Bronchial epithelial cell (primary cell): ENCODE results near the gene SLC19A2. TPM values are rescaled to one million over a fixed set of nuclear protein-coding genes. Genes with fewer than 3 reads are reported as not detected.

Experiments used
- DNase-seq: peaks from one replicate; pipeline ENCODE4 v3.0.0-alpha.2; 2010; ENCODE audit warnings: low read depth
- FAIRE-seq: peaks from 2 replicates; lab custom pipeline; 2011; peaks lifted over from hg19 to GRCh38; lab: Jason Lieb, UNC
- H3K27me3 ChIP-seq: 2 replicates; pipeline ENCODE4 v1.5.1; 2011; ENCODE audit warnings: low read length; ENCODE audit not compliant: control insufficient read depth, insufficient read depth
- H3K36me3 ChIP-seq: 2 replicates; pipeline ENCODE4 v1.5.1; 2011; ENCODE audit warnings: low read length; ENCODE audit not compliant: control insufficient read depth, insufficient read depth
- H3K4me3 ChIP-seq: 2 replicates; pipeline ENCODE4 v1.5.1; 2011; ENCODE audit warnings: mild to moderate bottlenecking, low read depth, low read length, control low read depth
- CTCF ChIP-seq: IDR thresholded peaks from 2 replicates; pipeline ENCODE4 v1.5.1; 2011; ENCODE audit warnings: mild to moderate bottlenecking, moderate library complexity, low read length, control low read depth, inconsistent platforms; ENCODE audit not compliant: insufficient read depth, severe bottlenecking
- total RNA-seq: library from RNA; depleted of rRNA; stranded (reverse); fragments of >200 nt; gene quantifications from 2 replicates; pipeline ENCODE4 v1.2.1, GENCODE V29; 2014

SLC19A2 gene
- total RNA-seq, 1 donor from 2014 or later = 16.8 TPM

- Histone ChIP-seq H3K4me3 (peak overlapping the region; percentile 82), H3K36me3 (no peaks in the 10 kb centered on the region), H3K27me3 (no peaks in the 10 kb centered on the region)
- no peak for FAIRE-seq
- no peak for DNase-seq
- no peak for TF ChIP-seq CTCF
These were observed 722 bp upstream of the SLC19A2 start for GRCh38 chr1:169486281-169487051.

- no peak for TF ChIP-seq CTCF
- H3K4me3 ChIP-seq = peak overlapping the region; percentile 82
- DNase-seq (peak; percentile 54), FAIRE-seq (no peak)
- no peaks in the 10 kb centered on the region for H3K27me3 ChIP-seq
- peaks cover 1% of the 10 kb centered on the region for H3K36me3 ChIP-seq
These were observed 887 bp downstream of the SLC19A2 start for GRCh38 chr1:169484683-169485430.

DNA sequence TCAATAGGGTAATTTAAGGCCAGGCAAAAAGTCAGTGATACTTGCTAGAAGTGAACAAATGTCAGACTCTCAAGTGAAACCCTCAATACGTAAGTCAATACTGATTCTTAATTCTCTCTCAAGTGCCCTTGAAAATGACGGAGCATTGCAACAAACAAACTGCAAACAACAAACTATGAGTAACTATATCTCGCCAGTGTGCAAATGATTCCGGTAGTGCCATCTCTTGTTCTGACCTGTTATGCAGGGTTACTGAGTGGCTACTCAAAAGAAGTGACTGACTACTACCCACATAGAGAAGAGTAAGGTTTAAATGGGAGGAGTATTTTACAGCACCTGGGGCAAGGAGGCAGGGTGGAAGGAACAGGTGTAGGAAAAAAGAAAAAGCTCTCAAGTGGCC lies 1.6 kb downstream of the SLC19A2 start:
- no peak for FAIRE-seq
- peak; percentile 92 for DNase-seq
- no peaks in the 10 kb centered on the region for H3K27me3 ChIP-seq
- H3K36me3 ChIP-seq = peaks cover 1% of the 10 kb centered on the region
- TF ChIP-seq CTCF = no peak
- peak overlapping the region; percentile 82 for H3K4me3 ChIP-seq

DNA sequence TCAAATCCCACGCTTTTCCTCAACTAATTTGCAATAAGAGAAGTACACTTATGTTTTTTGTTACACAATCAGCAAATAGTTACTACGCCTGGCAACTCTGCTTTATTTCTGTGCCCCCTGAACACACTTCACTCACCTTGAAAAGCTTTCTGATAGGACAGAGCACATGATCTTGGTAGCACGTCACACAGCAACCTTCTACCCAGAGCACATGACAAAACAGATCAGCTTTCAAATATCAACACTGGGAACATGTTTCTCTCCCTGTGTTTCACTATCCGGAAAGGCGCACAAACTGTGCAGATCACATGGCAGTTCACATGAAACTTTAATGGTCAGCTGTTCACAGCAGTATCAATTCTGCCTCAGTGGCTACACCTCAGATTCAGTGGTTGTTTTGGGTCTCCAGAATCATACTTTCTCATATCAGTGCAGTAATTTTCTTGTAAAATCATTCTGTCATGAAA lies 2.2 kb downstream of the SLC19A2 start:
- FAIRE-seq (no peak), DNase-seq (peak; percentile 70)
- no peak for TF ChIP-seq CTCF
- Histone ChIP-seq H3K36me3 (peaks cover 1% of the 10 kb centered on the region), H3K4me3 (peak overlapping the region; percentile 82), H3K27me3 (no peaks in the 10 kb centered on the region)

GRCh38 chr1:169479363-169480066 lies 6.2 kb downstream of the SLC19A2 start:
- FAIRE-seq = no peak
- TF ChIP-seq CTCF = no peak
- Histone ChIP-seq H3K4me3 (no peak overlapping the region), H3K36me3 (peaks cover 3% of the 10 kb centered on the region), H3K27me3 (no peaks in the 10 kb centered on the region)
- no peak for DNase-seq
